Heart left ventricle (tissue), 16 donors: ENCODE results near the gene LRP1. TPM values are rescaled to one million over a fixed set of nuclear protein-coding genes. Genes with fewer than 3 reads are reported as not detected.

ENCODE experiments used
- ATAC-seq, 4 donors: fragments of 200-7000 bp; cut with Tn5 transposase; one replicate each; pipeline ENCODE4 v1.9.1; 2020 to 2022; ENCODE audit warnings: moderate library complexity in 4 of 4, mild to moderate bottlenecking in 3 of 4, moderate number of reproducible peaks in 1 of 4
- DNase-seq, 5 donors: peaks; one replicate each; pipeline ENCODE4 v3.0.0-alpha.2; 2020
- H3K27ac ChIP-seq, 12 donors: fragments of 200-600 bp; sonication (generic) in 4 of 12; one replicate each; pipeline versions ENCODE4 v1.5.0 to v1.8.0; 2016 to 2022; ENCODE audit warnings: mild to moderate bottlenecking in 2 of 12
- H3K27me3 ChIP-seq, 9 donors: fragments of 200-600 bp; sonication (generic) in 2 of 9; one replicate each; pipeline versions ENCODE4 v1.5.1 to v1.8.0; 2016 to 2022; ENCODE audit warnings: mild to moderate bottlenecking in 3 of 9
- H3K36me3 ChIP-seq, 9 donors: fragments of 200-600 bp; sonication (generic) in 2 of 9; one replicate each; pipeline versions ENCODE4 v1.5.0 to v1.8.0; 2018 to 2022; ENCODE audit warnings: mild to moderate bottlenecking in 2 of 9
- H3K4me1 ChIP-seq, 12 donors: fragments of 200-600 bp; sonication (generic) in 4 of 12; one replicate each; pipeline versions ENCODE4 v1.5.0 to v1.8.0; 2016 to 2022; ENCODE audit warnings: mild to moderate bottlenecking in 3 of 12
- H3K4me3 ChIP-seq, 12 donors: fragments of 200-600 bp; sonication (generic) in 4 of 12; one replicate each; pipeline versions ENCODE4 v1.5.0 to v1.8.0; 2017 to 2022; ENCODE audit warnings: mild to moderate bottlenecking in 9 of 12, moderate library complexity in 4 of 12
- H3K9me3 ChIP-seq, 12 donors: fragments of 200-600 bp; sonication (generic) in 4 of 12; one replicate each; pipeline versions ENCODE4 v1.5.0 to v1.8.0; 2016 to 2022; ENCODE audit warnings: mild to moderate bottlenecking in 1 of 12
- CTCF ChIP-seq, 12 donors: fragments of 200-600 bp; sonication (generic) in 4 of 12; IDR thresholded peaks; one replicate each; pipeline versions ENCODE4 v1.5.0 to v1.8.0; 2018 to 2022; ENCODE audit warnings: antibody characterized with exemption in 12 of 12, mild to moderate bottlenecking in 5 of 12
- POLR2A ChIP-seq, 2 donors: fragments of 450-650 bp; IDR thresholded peaks; one replicate each; pipeline ENCODE4 v1.6.1; 2017; ENCODE audit warnings: antibody characterized with exemption in 2 of 2, mild to moderate bottlenecking in 2 of 2, moderate library complexity in 2 of 2
- WGBS, 4 donors: extraction: QIAGEN DNeasy Blood & Tissue Kit in 2 of 4; methylation state at CpG; one replicate each; pipeline versions ENCODE4 v1.1.5 to v1.1.7; 2013 to 2018; 5-methylcytosine and 5-hydroxymethylcytosine counted together
- intact Hi-C, 10 donors: fragments of 100-400 bp; cut with DNase I; formaldehyde crosslinking; loops; one replicate each; pipeline versions ENCODE4 v1.11.1 to v1.14.2; 2022
- polyA plus RNA-seq, 2 donors: library from polyadenylated mRNA; stranded (reverse); fragments of 200-250 nt; gene quantifications; one replicate each; pipeline ENCODE4 v1.2.3, GENCODE V29; 2013
- total RNA-seq, 9 donors: library from RNA; depleted of rRNA in 2 of 9; stranded (reverse); fragments of >200 nt in 2 of 9; fragmentation: NEBNext Ultra II Directional in 3 of 9; extraction: Animal tissue kit (Norgen Biotek cat#: 25700) in 3 of 9; gene quantifications; one replicate each; pipeline versions ENCODE4 v1.1.0 to v1.2.4, GENCODE V29; 2016 to 2023
- donor health status: ischemic (EF 13 %, LVEDD 7.1; RV severe dilation, severe dysfunction).
- donor health status: healthy with polysubstance abuse.
- donor health status: DM: no; HTN: yes; CAD: no.
- donor health status: DM: no; HTN: no; CAD: no.
- donor health status: ischemic (EF 25% LVEDD 6.9; RV normal size, moderate dysfunction).
- donor health status: ischemic (EF 25% LVEDD 5.7; RV mildly dilated, moderate dysfunction).
- donor health status: healthy.
- donor health status: DM: yes; HTN: yes; CAD: no.
- donor health status: ischemic (EF 35%, LVEDD 5.7; RV mildly dilated, moderate dysfunction).
- donor health status: nonischemic (EF 11% LVEDD 7.7; RV severe dilation, severe dysfunction).
- donor health status: DM: yes; HTN: yes; CAD: no.
- donor health status: PGD.
- donor health status: ischemic (EF 29% LVEDD 5.4; RV normal size, mild dysfunction).
- donor health status: nonischemic (EF 23%, LVEDD 6.1; RV moderate dilation, normal function).

LRP1 gene
- total and polyA plus RNA-seq, 11 donors: 23.0 to 316 (median 69.0) TPM

- peaks cover 3 to 28% (median 17%) of the 10 kb centered on the region in 12 donors for H3K4me1 ChIP-seq
- intact Hi-C loops: loop anchor here in 1 of 10 donors (5.0 kb wide), 1 partner anchor 237 kb away; the partner anchor contains the start of genes GLI1 and INHBE
- no peaks in the 10 kb centered on the region for H3K9me3 ChIP-seq
- 15 to 33% (median 24%) methylated on average over 36 to 38 of the region's 38 CpGs for WGBS, 4 donors
- H3K27me3 ChIP-seq: peaks cover 30 to 97% (median 82%) of the 10 kb centered on the region in 9 donors
- H3K27ac ChIP-seq: no peak overlapping the region
- no peak for ATAC-seq
- no peak overlapping the region for H3K4me3 ChIP-seq
- DNase-seq: no peak
- no peaks in the 10 kb centered on the region for H3K36me3 ChIP-seq
- TF ChIP-seq POLR2A (IDR thresholded peaks at IDR 0.05) (no peak), CTCF (IDR thresholded peaks at IDR 0.05) (no peak)
These were observed 91.9 kb downstream of the LRP1 start for GRCh38 chr12:57219993-57220754.

GRCh38 chr12:57220770-57221168 is 92.5 kb downstream of the LRP1 start:
- intact Hi-C loops: no loop called here
- DNase-seq: no peak
- ATAC-seq: no peak
- no peaks in the 10 kb centered on the region for H3K9me3 ChIP-seq
- H3K4me3 ChIP-seq: no peak overlapping the region
- TF ChIP-seq POLR2A (IDR thresholded peaks at IDR 0.05) (no peak), CTCF (IDR thresholded peaks at IDR 0.05) (no peak)
- no peaks in the 10 kb centered on the region for H3K36me3 ChIP-seq
- H3K27me3 ChIP-seq: peaks cover 31 to 97% (median 86%) of the 10 kb centered on the region in 9 donors
- WGBS, 4 donors: 48 to 67% (median 59%) methylated on average over 1 of the region's 1 CpG
- H3K27ac ChIP-seq: no peak overlapping the region
- peaks cover 3 to 29% (median 16%) of the 10 kb centered on the region in 12 donors for H3K4me1 ChIP-seq

GRCh38 chr12:57221169-57221917 is 93.1 kb downstream of the LRP1 start:
- TF ChIP-seq CTCF (IDR thresholded peaks at IDR 0.05): no peak
- TF ChIP-seq POLR2A (IDR thresholded peaks at IDR 0.05): no peak
- H3K36me3 ChIP-seq: no peaks in the 10 kb centered on the region
- no peak overlapping the region for H3K27ac ChIP-seq
- peaks cover 35 to 97% (median 86%) of the 10 kb centered on the region in 9 donors for H3K27me3 ChIP-seq
- H3K9me3 ChIP-seq: no peaks in the 10 kb centered on the region
- intact Hi-C loops: no loop called here
- ATAC-seq: no peak
- peaks cover under 1 to 28% (median 10%) of the 10 kb centered on the region in 12 donors for H3K4me1 ChIP-seq
- DNase-seq: no peak
- H3K4me3 ChIP-seq: no peak overlapping the region
- WGBS, 4 donors: 19 to 41% (median 34%) methylated on average over 13 to 24 of the region's 24 CpGs
